Activated CD8-positive, alpha-beta memory T cell treated with anti-CD3 and anti-CD28 coated beads, Interleukin-2, amount 10 ng/mL, durations not matched to agents 7 days and 5 days (primary cell): ENCODE results near the gene MT1B. TPM values are rescaled to one million over a fixed set of nuclear protein-coding genes. Genes with fewer than 3 reads are reported as not detected.

ENCODE experiments used
- ATAC-seq: fragments of 150-1000 bp; cut with Tn5 transposase; one replicate; pipeline ENCODE4 v1.10.0; 2021; ENCODE audit warnings: moderate library complexity
- CTCF ChIA-PET: fragments of 350-600 bp; sonication (Branson Sonifier 250); formaldehyde crosslinking; loops from one replicate; lab custom pipeline; 2021; ENCODE audit warnings: antibody characterized with exemption; lab: Charles Lee
- DNase-seq: peaks from one replicate; pipeline ENCODE4 v3.0.0-alpha.2; 2020
- H3K27ac Mint-ChIP-seq: one replicate; pipeline ENCODE4 v1.8.0; 2021; ENCODE audit warnings: mild to moderate bottlenecking, mixed read lengths
- H3K27me3 Mint-ChIP-seq: one replicate; pipeline ENCODE4 v1.8.0; 2021; ENCODE audit warnings: mixed read lengths
- H3K36me3 Mint-ChIP-seq: one replicate; pipeline ENCODE4 v1.8.0; 2021; ENCODE audit warnings: mild to moderate bottlenecking, mixed read lengths
- H3K4me1 Mint-ChIP-seq: one replicate; pipeline ENCODE4 v1.8.0; 2021; ENCODE audit warnings: mixed read lengths
- H3K4me3 Mint-ChIP-seq: one replicate; pipeline ENCODE4 v1.8.0; 2021; ENCODE audit warnings: mild to moderate bottlenecking, moderate library complexity, mixed read lengths
- H3K9me3 Mint-ChIP-seq: one replicate; pipeline ENCODE4 v1.8.0; 2022; ENCODE audit warnings: low read depth, mixed read lengths
- total RNA-seq, 2 experiments: library from RNA; stranded (reverse); gene quantifications; one replicate each; pipeline ENCODE4 v1.2.3, GENCODE V29; 2021

The MT1B gene
- total RNA-seq, 2 experiments from 2014 or later: not detected

- peaks cover 7% of the 10 kb centered on the region for H3K27me3 Mint-ChIP-seq
- H3K9me3 Mint-ChIP-seq: no peaks in the 10 kb centered on the region
- no peaks in the 10 kb centered on the region for H3K36me3 Mint-ChIP-seq
- ATAC-seq (no peak), DNase-seq (no peak)
- H3K27ac Mint-ChIP-seq: no peak overlapping the region
- H3K4me3 Mint-ChIP-seq: no peak overlapping the region
- H3K4me1 Mint-ChIP-seq: no peaks in the 10 kb centered on the region
- CTCF ChIA-PET: no interaction called here
Observed at GRCh38 chr16:56691885-56692284, 40.2 kb downstream of the MT1B start.

DNA sequence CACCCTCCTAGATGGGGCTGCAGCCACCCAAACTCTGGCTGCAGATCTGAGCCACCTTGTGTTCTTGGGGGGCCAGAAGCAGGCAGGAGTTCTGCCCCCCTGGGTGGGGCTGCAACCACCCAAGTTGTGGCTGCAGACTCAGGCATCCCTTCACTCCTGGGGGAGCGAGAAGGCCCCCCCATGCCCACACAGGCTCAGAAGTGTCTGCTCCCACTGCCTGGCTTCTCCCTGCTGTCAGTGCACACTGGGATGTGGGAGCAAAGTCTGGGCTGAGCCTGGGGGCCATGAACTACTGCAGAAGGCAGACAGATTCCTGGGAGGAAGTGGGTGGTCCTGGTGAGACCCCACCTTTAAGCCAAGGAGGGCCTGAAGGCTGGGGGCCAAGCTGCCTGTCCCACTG lies 43.6 kb downstream of the MT1B start:
- CTCF ChIA-PET: interaction anchor here (1.2 to 1.7 kb wide), 2 partner anchors 94 to 118 kb away, joined by 3 to 5 read pairs; no protein-coding TSS in a partner anchor
- Mint-ChIP-seq H3K36me3 (no peaks in the 10 kb centered on the region), H3K27me3 (peaks cover 5% of the 10 kb centered on the region), H3K4me1 (no peaks in the 10 kb centered on the region), H3K27ac (no peak overlapping the region), H3K9me3 (no peaks in the 10 kb centered on the region), H3K4me3 (no peak overlapping the region)
- DNase-seq (no peak), ATAC-seq (no peak)

GRCh38 chr16:56697456-56698155 lies 45.9 kb downstream of the MT1B start:
- no peak for ATAC-seq
- CTCF ChIA-PET: interaction anchor here (0.6 to 1.2 kb wide), 5 partner anchors 24 to 151 kb away, joined by 3 to 6 read pairs (median 3); no protein-coding TSS in a partner anchor
- no peak overlapping the region for H3K4me3 Mint-ChIP-seq

DNA sequence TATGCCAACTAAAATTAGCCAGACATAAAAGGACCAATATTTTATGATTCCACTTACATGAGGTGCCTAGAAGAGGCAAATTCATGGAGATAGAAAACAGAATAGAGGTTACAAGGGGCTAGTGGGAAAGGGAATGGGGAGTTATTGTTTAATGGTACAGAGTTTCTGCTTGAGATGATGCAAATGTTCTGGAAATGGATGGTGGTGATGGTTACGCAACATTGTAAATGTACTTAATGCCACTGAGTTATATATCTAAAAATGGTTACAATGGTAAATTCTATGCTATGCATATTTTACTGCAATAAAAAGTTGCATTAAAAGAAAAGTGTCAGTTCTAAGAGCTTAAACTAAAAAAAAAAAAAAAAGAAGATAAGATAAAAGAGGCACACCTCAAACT lies 48.5 kb downstream of the MT1B start:
- Mint-ChIP-seq H3K36me3 (no peaks in the 10 kb centered on the region), H3K4me1 (peaks cover 11% of the 10 kb centered on the region), H3K4me3 (no peak overlapping the region), H3K9me3 (no peaks in the 10 kb centered on the region), H3K27me3 (no peaks in the 10 kb centered on the region), H3K27ac (no peak overlapping the region)
- ATAC-seq (no peak), DNase-seq (no peak)
- CTCF ChIA-PET: interaction anchor here (0.8 to 4.7 kb wide), 13 partner anchors 17 to 340 kb away, joined by 3 to 94 read pairs (median 12); partner anchors contain the start of gene MT1X

More at GRCh38 chr16:56697456-56698155, 45.9 kb downstream of the MT1B start:
- DNase-seq: no peak
- H3K4me1 Mint-ChIP-seq: peaks cover 11% of the 10 kb centered on the region
- H3K27ac Mint-ChIP-seq: no peak overlapping the region
- H3K9me3 Mint-ChIP-seq: no peaks in the 10 kb centered on the region
- H3K27me3 Mint-ChIP-seq: no peaks in the 10 kb centered on the region
- H3K36me3 Mint-ChIP-seq: no peaks in the 10 kb centered on the region

DNA sequence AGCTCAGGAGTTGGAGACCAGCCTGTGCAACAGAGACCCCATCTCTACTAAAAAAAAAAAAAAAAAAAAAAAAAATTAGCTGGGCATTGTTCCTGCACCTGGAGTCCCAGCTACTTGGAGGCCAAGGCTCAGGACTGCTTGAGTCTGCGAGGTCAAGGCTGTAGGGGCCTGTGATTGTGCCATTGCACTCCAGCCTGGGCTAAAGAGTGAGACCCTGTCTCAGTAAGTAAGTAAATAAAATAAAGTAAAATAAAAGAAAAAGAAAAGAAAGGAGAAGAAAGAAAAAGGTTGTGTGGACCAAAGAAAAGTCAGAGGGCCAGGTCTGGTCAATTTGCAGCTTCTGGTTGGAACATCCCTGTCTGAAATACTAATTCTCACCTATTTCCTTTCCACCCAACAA lies 48.9 kb downstream of the MT1B start:
- no peaks in the 10 kb centered on the region for H3K27me3 Mint-ChIP-seq
- no peak for DNase-seq
- CTCF ChIA-PET: interaction anchor here (0.8 to 4.7 kb wide), 17 partner anchors 17 to 340 kb away, joined by 3 to 94 read pairs (median 6); partner anchors contain the start of genes MT1X and SLC12A3
- peaks cover 11% of the 10 kb centered on the region for H3K4me1 Mint-ChIP-seq
- no peaks in the 10 kb centered on the region for H3K9me3 Mint-ChIP-seq
- no peak for ATAC-seq
- H3K4me3 Mint-ChIP-seq: no peak overlapping the region
- no peak overlapping the region for H3K27ac Mint-ChIP-seq
- H3K36me3 Mint-ChIP-seq: no peaks in the 10 kb centered on the region

DNA sequence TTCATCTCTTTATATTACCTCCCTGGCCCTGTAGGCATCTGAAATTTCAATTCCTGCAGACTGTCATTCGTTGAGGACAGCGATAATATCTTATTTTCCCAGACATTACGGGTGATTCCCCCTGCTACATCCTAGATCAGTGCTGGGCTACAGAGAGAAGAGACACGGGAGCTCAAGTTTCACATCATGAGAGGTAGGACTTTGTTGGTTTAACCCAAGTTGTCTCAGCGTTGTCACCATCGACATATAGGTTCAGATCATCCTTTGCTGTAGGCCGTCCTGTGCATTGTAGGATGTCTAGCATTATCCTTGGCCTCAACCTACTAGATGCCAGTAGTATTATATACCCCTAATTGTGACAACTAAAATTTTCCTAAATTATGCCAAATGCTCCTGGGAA lies 49.8 kb downstream of the MT1B start:
- no peak for ATAC-seq
- H3K4me1 Mint-ChIP-seq: peaks cover 11% of the 10 kb centered on the region
- H3K4me3 Mint-ChIP-seq: no peak overlapping the region
- H3K27me3 Mint-ChIP-seq: no peaks in the 10 kb centered on the region
- H3K9me3 Mint-ChIP-seq: no peaks in the 10 kb centered on the region
- CTCF ChIA-PET: interaction anchor here (0.6 to 4.7 kb wide), 58 partner anchors 8 to 758 kb away, joined by 3 to 94 read pairs (median 5); partner anchors contain the start of genes MT1A, MT1E, MT1F and MT1G
- no peaks in the 10 kb centered on the region for H3K36me3 Mint-ChIP-seq
- no peak for DNase-seq
- H3K27ac Mint-ChIP-seq: peak overlapping the region; percentile 68

Other genes starting within 250 kb of the MT1B start
- 10 to 100 TPM; 48.9 to 54.2 TPM for gene AMFR, start 226.3 kb upstream of the MT1B start, total RNA-seq
- gene NUDT21, start 200.6 kb upstream of the MT1B start, total RNA-seq: 100 to 1,000 TPM; 242 to 279 TPM
- 10 to 100 TPM; 41.9 to 63.1 TPM for gene OGFOD1, start 200.3 kb upstream of the MT1B start, total RNA-seq
- gene BBS2, start 131.9 kb upstream of the MT1B start, total RNA-seq: 1 to 10 TPM; 6.2 to 8.2 TPM
- gene MT4, start 86.8 kb upstream of the MT1B start, total RNA-seq: not detected
- 1 to 10 TPM in 1 of 2 experiments, not detected in 1; 3.6 TPM for gene MT3, start 62.4 kb upstream of the MT1B start, total RNA-seq
- gene MT2A, start 43.3 kb upstream of the MT1B start, total RNA-seq: 100 to 1,000 TPM; 121 to 125 TPM
- gene MT1E, start 26.1 kb upstream of the MT1B start, total RNA-seq: 10 to 100 TPM; 41.2 to 54.1 TPM
- not detected for gene MT1M, start 19.2 kb upstream of the MT1B start, total RNA-seq
- gene MT1A, start 13.2 kb upstream of the MT1B start, total RNA-seq: under 1 TPM in 1 of 2 experiments, not detected in 1; 0.91 TPM
- gene MT1F, start 6.1 kb downstream of the MT1B start, total RNA-seq: 10 to 100 TPM; 11.4 to 20.6 TPM
- 1 to 10 TPM; 2.8 to 3.4 TPM for gene MT1G, start 16.2 kb downstream of the MT1B start, total RNA-seq
- not detected for gene MT1H, start 17.9 kb downstream of the MT1B start, total RNA-seq
- 10 to 100 TPM; 34.2 to 39.5 TPM for gene MT1X, start 30.6 kb downstream of the MT1B start, total RNA-seq
- gene NUP93, start 78.2 kb downstream of the MT1B start, total RNA-seq: 100 to 1,000 TPM; 126 to 129 TPM
- not detected for gene SLC12A3, start 213.3 kb downstream of the MT1B start, total RNA-seq